Left lobe of liver (tissue), 2 donors: ENCODE results near the gene QDPR. TPM values are rescaled to one million over a fixed set of nuclear protein-coding genes. Genes with fewer than 3 reads are reported as not detected.
A peak's percentile ranks its signal among the peaks of the same experiment; 100 is the strongest.
"Not testable (repeated sequence)": the region's sequence is repeated elsewhere in the genome, so short reads cannot be mapped to it uniquely, and the experiment has no call there.

ENCODE experiments used
- ATAC-seq: fragments of 200-7000 bp; cut with Tn5 transposase; one replicate; pipeline ENCODE4 v1.9.1; 2020; ENCODE audit warnings: mild to moderate bottlenecking, moderate library complexity
- DNase-seq: peaks from one replicate; pipeline ENCODE4 v3.0.0-alpha.2; 2020; ENCODE audit warnings: low spot score
- total RNA-seq: library from RNA; stranded (reverse); gene quantifications from one replicate; pipeline ENCODE4 v1.2.1, GENCODE V29; 2021
- donor health status: DM: no; HTN: no; CAD: no; lungs with moderate emphysema.
- donor health status: DM: no; HTN: yes; CAD: no.

QDPR gene
- 156 TPM for total RNA-seq

GRCh38 chr4:17511950-17512795, at the start of gene QDPR:
QDPR (minus strand) TSS chr4:17512090; CDS start chr4:17512054, 36 bp downstream.
- ATAC-seq = peak; percentile 82
- DNase-seq = peak; percentile 91

GRCh38 chr4:17561195-17561909, 49.5 kb upstream of the QDPR start:
- DNase-seq (no peak), ATAC-seq (no peak)

GRCh38 chr4:17560065-17560673, 48.3 kb upstream of the QDPR start:
- no peak for DNase-seq
- ATAC-seq = no peak

GRCh38 chr4:17559709-17560048, 47.8 kb upstream of the QDPR start:
- no peak for ATAC-seq
- no peak for DNase-seq

GRCh38 chr4:17558941-17559708, 47.2 kb upstream of the QDPR start:
- DNase-seq (peak; percentile 71), ATAC-seq (peak; percentile 73)

- ATAC-seq (no peak), DNase-seq (no peak)
Observed at GRCh38 chr4:17557880-17558279, 46.0 kb upstream of the QDPR start.

GRCh38 chr4:17556498-17556897, 44.6 kb upstream of the QDPR start:
- ATAC-seq = peak; percentile 68
- DNase-seq = peak; percentile 70

GRCh38 chr4:17554568-17554967, 42.7 kb upstream of the QDPR start:
- ATAC-seq = no peak
- DNase-seq = no peak

GRCh38 chr4:17552427-17552826, 40.5 kb upstream of the QDPR start:
- no peak for DNase-seq
- ATAC-seq = peak; percentile 54

GRCh38 chr4:17550549-17550948, 38.7 kb upstream of the QDPR start:
- ATAC-seq = no peak
- no peak for DNase-seq

- no peak for ATAC-seq
- DNase-seq = no peak
Observed at GRCh38 chr4:17546678-17547077, 34.8 kb upstream of the QDPR start.

- no peak for ATAC-seq
- DNase-seq = no peak
Observed at GRCh38 chr4:17546222-17546621, 34.3 kb upstream of the QDPR start.

GRCh38 chr4:17545374-17546140, 33.7 kb upstream of the QDPR start:
- no peak for ATAC-seq
- DNase-seq = no peak

GRCh38 chr4:17544831-17545234, 32.9 kb upstream of the QDPR start:
- ATAC-seq (no peak), DNase-seq (no peak)

GRCh38 chr4:17544205-17544604, 32.3 kb upstream of the QDPR start:
- ATAC-seq (no peak), DNase-seq (no peak)

- DNase-seq = not testable (repeated sequence)
- peak; percentile 65 for ATAC-seq
Observed at GRCh38 chr4:17537060-17537459, 25.2 kb upstream of the QDPR start.

GRCh38 chr4:17535906-17536305, 24.0 kb upstream of the QDPR start:
- ATAC-seq (peak; percentile 46), DNase-seq (no peak)

GRCh38 chr4:17535242-17535641, 23.4 kb upstream of the QDPR start:
- peak; percentile 77 for ATAC-seq
- DNase-seq = no peak

- ATAC-seq = no peak
- no peak for DNase-seq
Observed at GRCh38 chr4:17534705-17535104, 22.8 kb upstream of the QDPR start.

- ATAC-seq (no peak), DNase-seq (no peak)
Observed at GRCh38 chr4:17531538-17532285, 19.8 kb upstream of the QDPR start.
